ENCODE results near the gene TSPEAR. TPM values are rescaled to one million over a fixed set of nuclear protein-coding genes. Genes with fewer than 3 reads are reported as not detected.
A peak's percentile ranks its signal among the peaks of the same experiment; 100 is the strongest.

TSPEAR gene
- total RNA-seq, 1 donor = not detected

GRCh38 chr21:44720170-44720569 is 8.8 kb upstream of the TSPEAR start:
- peak; percentile 45 for DNase-seq (ENCODE audit: insufficient read length, low spot score, missing footprints)
- no peaks in the 10 kb centered on the region for H3K9me3 ChIP-seq (ENCODE audit: low read depth, low read length)
- no peaks in the 10 kb centered on the region for H3K4me1 ChIP-seq (ENCODE audit: insufficient read depth, low read length)
- H3K4me3 ChIP-seq (ENCODE audit: insufficient read depth, low read length) = no peak overlapping the region
- H3K4me2 ChIP-seq (ENCODE audit: insufficient read depth, low read length) = no peak overlapping the region
- H2AFZ ChIP-seq (ENCODE audit: low read length) = no peak overlapping the region
- H3K27ac ChIP-seq (ENCODE audit: low read depth, low read length) = no peak overlapping the region
- no peaks in the 10 kb centered on the region for H3K79me2 ChIP-seq (ENCODE audit: insufficient read depth, low read length)
- no peak for TF ChIP-seq CTCF (IDR thresholded peaks at IDR 0.05; ENCODE audit: extremely low read depth, low read depth, low read length)
- H3K27me3 ChIP-seq (ENCODE audit: insufficient read depth, low read length) = peaks cover 45% of the 10 kb centered on the region
- no peaks in the 10 kb centered on the region for H3K36me3 ChIP-seq (ENCODE audit: insufficient read depth, low read length)
- H4K20me1 ChIP-seq (ENCODE audit: insufficient read depth, low read length) = no peaks in the 10 kb centered on the region

- Histone ChIP-seq H3K4me1 (ENCODE audit: insufficient read depth, low read length) (no peaks in the 10 kb centered on the region), H3K27me3 (ENCODE audit: insufficient read depth, low read length) (peaks cover 46% of the 10 kb centered on the region), H3K9me3 (ENCODE audit: low read depth, low read length) (no peaks in the 10 kb centered on the region), H3K4me3 (ENCODE audit: insufficient read depth, low read length) (no peak overlapping the region), H3K4me2 (ENCODE audit: insufficient read depth, low read length) (no peak overlapping the region), H4K20me1 (ENCODE audit: insufficient read depth, low read length) (no peaks in the 10 kb centered on the region), H3K79me2 (ENCODE audit: insufficient read depth, low read length) (no peaks in the 10 kb centered on the region), H3K36me3 (ENCODE audit: insufficient read depth, low read length) (no peaks in the 10 kb centered on the region), H3K27ac (ENCODE audit: low read depth, low read length) (no peak overlapping the region), H2AFZ (ENCODE audit: low read length) (no peak overlapping the region)
- TF ChIP-seq CTCF (IDR thresholded peaks at IDR 0.05; ENCODE audit: extremely low read depth, low read depth, low read length) = no peak
- peak; percentile 30 for DNase-seq (ENCODE audit: insufficient read length, low spot score, missing footprints)
Observed at GRCh38 chr21:44718571-44718970, 7.2 kb upstream of the TSPEAR start.

GRCh38 chr21:44718093-44718492 is 6.7 kb upstream of the TSPEAR start:
- DNase-seq (ENCODE audit: insufficient read length, low spot score, missing footprints) = no peak
- no peak overlapping the region for H2AFZ ChIP-seq (ENCODE audit: low read length)
- no peak overlapping the region for H3K27ac ChIP-seq (ENCODE audit: low read depth, low read length)
- no peaks in the 10 kb centered on the region for H4K20me1 ChIP-seq (ENCODE audit: insufficient read depth, low read length)
- peaks cover 46% of the 10 kb centered on the region for H3K27me3 ChIP-seq (ENCODE audit: insufficient read depth, low read length)
- no peak for TF ChIP-seq CTCF (IDR thresholded peaks at IDR 0.05; ENCODE audit: extremely low read depth, low read depth, low read length)
- H3K36me3 ChIP-seq (ENCODE audit: insufficient read depth, low read length) = no peaks in the 10 kb centered on the region
- H3K79me2 ChIP-seq (ENCODE audit: insufficient read depth, low read length) = no peaks in the 10 kb centered on the region
- H3K4me3 ChIP-seq (ENCODE audit: insufficient read depth, low read length) = no peak overlapping the region
- no peaks in the 10 kb centered on the region for H3K9me3 ChIP-seq (ENCODE audit: low read depth, low read length)
- H3K4me1 ChIP-seq (ENCODE audit: insufficient read depth, low read length) = no peaks in the 10 kb centered on the region
- no peak overlapping the region for H3K4me2 ChIP-seq (ENCODE audit: insufficient read depth, low read length)

GRCh38 chr21:44716984-44717383 is 5.6 kb upstream of the TSPEAR start:
- H3K4me1 ChIP-seq (ENCODE audit: insufficient read depth, low read length) = no peaks in the 10 kb centered on the region
- no peaks in the 10 kb centered on the region for H3K79me2 ChIP-seq (ENCODE audit: insufficient read depth, low read length)
- no peak overlapping the region for H3K27ac ChIP-seq (ENCODE audit: low read depth, low read length)
- H4K20me1 ChIP-seq (ENCODE audit: insufficient read depth, low read length) = no peaks in the 10 kb centered on the region
- no peaks in the 10 kb centered on the region for H3K36me3 ChIP-seq (ENCODE audit: insufficient read depth, low read length)
- no peak for DNase-seq (ENCODE audit: insufficient read length, low spot score, missing footprints)
- H2AFZ ChIP-seq (ENCODE audit: low read length) = no peak overlapping the region
- no peak overlapping the region for H3K4me3 ChIP-seq (ENCODE audit: insufficient read depth, low read length)
- peaks cover 49% of the 10 kb centered on the region for H3K27me3 ChIP-seq (ENCODE audit: insufficient read depth, low read length)
- TF ChIP-seq CTCF (IDR thresholded peaks at IDR 0.05; ENCODE audit: extremely low read depth, low read depth, low read length) = no peak
- H3K4me2 ChIP-seq (ENCODE audit: insufficient read depth, low read length) = no peak overlapping the region
- no peaks in the 10 kb centered on the region for H3K9me3 ChIP-seq (ENCODE audit: low read depth, low read length)

All from osteoblast (primary cell).